8988T (cell line): ENCODE measurements around the gene BRINP2.

Experiments
- DNase-seq: peaks from one replicate; pipeline ENCODE4 v3.0.0; 2011

Gene BRINP2

DNA sequence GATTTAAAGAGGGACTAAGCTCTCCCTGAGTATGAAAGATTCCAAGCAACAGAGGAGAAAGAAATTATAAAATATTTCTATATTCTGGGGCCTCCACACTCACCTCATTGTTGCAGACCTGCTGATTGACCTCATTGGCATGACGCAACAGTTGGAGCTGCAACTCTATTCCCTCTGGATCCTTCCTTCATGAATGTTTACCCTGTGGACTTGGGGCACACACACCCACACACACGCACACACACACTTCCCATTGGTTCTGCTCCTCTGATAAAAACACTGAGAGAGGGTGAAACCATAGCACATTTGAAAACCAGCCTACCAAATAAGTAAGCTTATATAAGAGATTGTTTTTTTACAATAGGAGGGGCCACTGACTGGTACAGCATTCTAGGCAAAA, 159.1 kb downstream of the BRINP2 start:
- no peak for DNase-seq
